RWPE2 (cell line): ENCODE measurements around the gene RIPK1.

Source experiments
- ATAC-seq: fragments of 200-7000 bp; cut with Tn5 transposase; 3 replicates; pipeline ENCODE4 v1.9.1; 2021; ENCODE audit warnings: low read depth
- DNase-seq: peaks from one replicate; pipeline ENCODE4 v3.0.0-alpha.2; 2020; ENCODE audit warnings: low spot score
- H3K27ac ChIP-seq: fragments of 450-650 bp; 2 replicates; pipeline ENCODE4 v1.5.1; 2017; ENCODE audit warnings: mild to moderate bottlenecking; ENCODE audit not compliant: poor library complexity, severe bottlenecking
- H3K27me3 ChIP-seq: fragments of 250-450 bp; sonication (Bioruptor Pico); 2 replicates; pipeline ENCODE4 v1.5.1; 2021; ENCODE audit warnings: mild to moderate bottlenecking, moderate library complexity; ENCODE audit not compliant: insufficient read depth, poor library complexity, severe bottlenecking
- H3K36me3 ChIP-seq: fragments of 250-450 bp; sonication (Bioruptor Pico); 2 replicates; pipeline ENCODE4 v1.5.1; 2020; ENCODE audit warnings: low read depth, mild to moderate bottlenecking, moderate library complexity
- H3K4me1 ChIP-seq: fragments of 250-450 bp; sonication (Bioruptor Pico); 2 replicates; pipeline ENCODE4 v1.5.1; 2021; ENCODE audit warnings: mild to moderate bottlenecking, moderate library complexity; ENCODE audit not compliant: insufficient read depth, poor library complexity, severe bottlenecking
- H3K4me3 ChIP-seq: fragments of 250-450 bp; sonication (Bioruptor Pico); 2 replicates; pipeline ENCODE4 v1.5.1; 2021; ENCODE audit warnings: mild to moderate bottlenecking, moderate library complexity; ENCODE audit not compliant: severe bottlenecking
- H3K9me3 ChIP-seq: fragments of 250-450 bp; sonication (Bioruptor Pico); 2 replicates; pipeline ENCODE4 v1.5.1; 2021; ENCODE audit warnings: mild to moderate bottlenecking, moderate library complexity; ENCODE audit not compliant: severe bottlenecking
- CTCF ChIP-seq: fragments of 450-650 bp; IDR thresholded peaks from one replicate; pipeline ENCODE4 v1.5.1; 2017; ENCODE audit warnings: mild to moderate bottlenecking, moderate library complexity; ENCODE audit not compliant: poor library complexity, severe bottlenecking

The RIPK1 gene

DNA sequence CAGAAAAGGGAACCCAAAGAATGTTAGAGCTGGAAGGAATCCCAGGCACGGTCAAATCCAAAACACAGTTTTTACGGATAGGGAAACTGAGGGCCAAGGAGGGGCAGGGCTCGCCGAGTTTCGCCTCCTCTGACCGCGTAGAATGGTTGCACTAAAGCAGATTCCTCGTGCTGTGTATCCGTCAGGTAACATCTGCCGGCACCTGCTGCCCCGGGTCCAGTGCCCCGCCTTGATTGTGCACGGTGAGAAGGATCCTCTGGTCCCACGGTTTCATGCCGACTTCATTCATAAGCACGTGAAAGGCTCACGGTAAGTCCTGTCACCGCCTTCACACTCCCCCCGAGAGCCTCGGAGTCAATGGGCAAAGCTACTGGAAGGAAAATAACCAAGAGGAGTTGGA, 71.9 kb downstream of the RIPK1 start:
- Histone ChIP-seq H3K27me3 (no peaks in the 10 kb centered on the region), H3K27ac (peak overlapping the region; percentile 72), H3K36me3 (peaks cover 35% of the 10 kb centered on the region), H3K4me1 (peaks cover 22% of the 10 kb centered on the region), H3K4me3 (no peak overlapping the region), H3K9me3 (no peaks in the 10 kb centered on the region)
- DNase-seq, result no peak
- TF ChIP-seq CTCF, result no peak
- no peak for ATAC-seq

GRCh38 chr6:3142536-3142935, 74.2 kb downstream of the RIPK1 start:
- Histone ChIP-seq H3K27me3 (no peaks in the 10 kb centered on the region), H3K4me1 (peaks cover 22% of the 10 kb centered on the region), H3K4me3 (no peak overlapping the region), H3K9me3 (no peaks in the 10 kb centered on the region), H3K27ac (no peak overlapping the region), H3K36me3 (peaks cover 27% of the 10 kb centered on the region)
- TF ChIP-seq CTCF, result no peak
- DNase-seq (no peak), ATAC-seq (no peak)

DNA sequence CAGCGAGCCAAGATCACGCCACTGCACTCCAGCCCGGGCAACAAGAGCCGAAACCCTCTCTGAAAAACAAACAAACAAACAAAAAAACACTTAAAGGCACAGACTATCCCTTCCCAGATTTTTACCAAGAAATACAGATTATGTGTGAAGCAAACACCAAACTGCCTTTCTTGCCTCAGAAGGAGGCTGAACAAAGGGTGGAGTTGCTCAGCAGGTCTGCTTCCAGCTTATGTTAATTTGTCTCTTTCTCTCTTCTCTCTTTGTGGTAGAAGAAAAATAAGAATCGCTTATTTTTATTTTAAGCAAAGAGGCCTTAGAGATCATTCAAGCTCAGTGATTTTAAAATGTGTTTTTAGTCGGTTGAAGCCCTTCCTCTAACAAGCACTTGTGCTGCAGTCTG, 74.9 kb downstream of the RIPK1 start:
- DNase-seq (no peak), ATAC-seq (no peak)
- no peak for TF ChIP-seq CTCF
- Histone ChIP-seq H3K4me1 (peaks cover 16% of the 10 kb centered on the region), H3K27me3 (no peaks in the 10 kb centered on the region), H3K9me3 (no peaks in the 10 kb centered on the region), H3K27ac (no peak overlapping the region), H3K4me3 (no peak overlapping the region), H3K36me3 (peaks cover 20% of the 10 kb centered on the region)

GRCh38 chr6:3144571-3144970, 76.3 kb downstream of the RIPK1 start:
- Histone ChIP-seq H3K27ac (no peak overlapping the region), H3K9me3 (no peaks in the 10 kb centered on the region)
- ATAC-seq, result no peak

More at GRCh38 chr6:3144571-3144970, 76.3 kb downstream of the RIPK1 start:
- no peaks in the 10 kb centered on the region for H3K27me3 ChIP-seq
- H3K4me1 ChIP-seq, result peaks cover 2% of the 10 kb centered on the region
- no peak for TF ChIP-seq CTCF
- peaks cover 18% of the 10 kb centered on the region for H3K36me3 ChIP-seq
- no peak overlapping the region for H3K4me3 ChIP-seq
- DNase-seq, result no peak
